ENCODE measurements around the gene RNF43.

RNF43 gene

DNA sequence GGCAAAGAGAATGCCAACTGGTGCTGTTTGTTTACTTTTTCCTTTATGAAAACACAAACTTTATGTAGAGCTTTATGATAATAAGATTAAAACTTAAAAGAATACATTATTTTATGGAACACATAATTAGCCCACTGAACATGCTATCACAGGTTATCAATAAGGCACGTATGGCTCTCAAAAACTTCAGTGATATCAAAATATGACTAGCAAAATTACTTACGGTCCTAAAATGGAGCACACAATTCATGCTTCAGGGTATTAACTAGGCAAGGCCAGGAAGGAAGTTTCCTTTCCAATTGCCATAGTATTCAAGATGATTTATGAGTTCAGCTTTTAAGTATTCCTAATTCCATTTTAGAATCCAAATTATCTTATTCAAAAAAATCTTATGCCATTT lies 3.6 kb downstream of the RNF43 start:
- no peaks in the 10 kb centered on the region for H3K36me3 ChIP-seq (ENCODE audit: control insufficient read depth, low read length)
- no peak overlapping the region for H3K4me3 ChIP-seq (ENCODE audit: low read length)
- no peak overlapping the region for H3K4me2 ChIP-seq (ENCODE audit: low read length)
- H3K9me3 ChIP-seq (ENCODE audit: control insufficient read depth, insufficient read depth, low read length) = no peaks in the 10 kb centered on the region
- H3F3A ChIP-seq (ENCODE audit: control insufficient read depth, insufficient read depth) = 0 out of 2 replicates have a peak, but pooled peaks cover 5% of the 10 kb centered on the region
- H3K27ac ChIP-seq (ENCODE audit: low read depth, low read length) = no peak overlapping the region
- H4K20me1 ChIP-seq (ENCODE audit: control insufficient read depth, insufficient read depth, low read depth, low read length) = no peaks in the 10 kb centered on the region
- peaks cover 31% of the 10 kb centered on the region for H3K4me1 ChIP-seq (ENCODE audit: control insufficient read depth, low read length)
- H3K27me3 ChIP-seq (ENCODE audit: control insufficient read depth, low read length) = peaks cover 11% of the 10 kb centered on the region
- no peaks in the 10 kb centered on the region for H3K79me2 ChIP-seq (ENCODE audit: control insufficient read depth, low read length)
- no peak for TF ChIP-seq EZH2phosphoT487 (IDR thresholded peaks at IDR 0.05; ENCODE audit: borderline replicate concordance, low read length)
- TF ChIP-seq, protein P1, sequence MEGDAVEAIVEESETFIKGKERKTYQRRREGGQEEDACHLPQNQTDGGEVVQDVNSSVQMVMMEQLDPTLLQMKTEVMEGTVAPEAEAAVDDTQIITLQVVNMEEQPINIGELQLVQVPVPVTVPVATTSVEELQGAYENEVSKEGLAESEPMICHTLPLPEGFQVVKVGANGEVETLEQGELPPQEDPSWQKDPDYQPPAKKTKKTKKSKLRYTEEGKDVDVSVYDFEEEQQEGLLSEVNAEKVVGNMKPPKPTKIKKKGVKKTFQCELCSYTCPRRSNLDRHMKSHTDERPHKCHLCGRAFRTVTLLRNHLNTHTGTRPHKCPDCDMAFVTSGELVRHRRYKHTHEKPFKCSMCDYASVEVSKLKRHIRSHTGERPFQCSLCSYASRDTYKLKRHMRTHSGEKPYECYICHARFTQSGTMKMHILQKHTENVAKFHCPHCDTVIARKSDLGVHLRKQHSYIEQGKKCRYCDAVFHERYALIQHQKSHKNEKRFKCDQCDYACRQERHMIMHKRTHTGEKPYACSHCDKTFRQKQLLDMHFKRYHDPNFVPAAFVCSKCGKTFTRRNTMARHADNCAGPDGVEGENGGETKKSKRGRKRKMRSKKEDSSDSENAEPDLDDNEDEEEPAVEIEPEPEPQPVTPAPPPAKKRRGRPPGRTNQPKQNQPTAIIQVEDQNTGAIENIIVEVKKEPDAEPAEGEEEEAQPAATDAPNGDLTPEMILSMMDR (IDR thresholded peaks at IDR 0.05; ENCODE audit: low read depth, low read length, poor library complexity, severe bottlenecking) = no peak
- no peaks in the 10 kb centered on the region for H3K9me2 ChIP-seq (replicated peaks; ENCODE audit: control insufficient read depth, low read length)

DNA sequence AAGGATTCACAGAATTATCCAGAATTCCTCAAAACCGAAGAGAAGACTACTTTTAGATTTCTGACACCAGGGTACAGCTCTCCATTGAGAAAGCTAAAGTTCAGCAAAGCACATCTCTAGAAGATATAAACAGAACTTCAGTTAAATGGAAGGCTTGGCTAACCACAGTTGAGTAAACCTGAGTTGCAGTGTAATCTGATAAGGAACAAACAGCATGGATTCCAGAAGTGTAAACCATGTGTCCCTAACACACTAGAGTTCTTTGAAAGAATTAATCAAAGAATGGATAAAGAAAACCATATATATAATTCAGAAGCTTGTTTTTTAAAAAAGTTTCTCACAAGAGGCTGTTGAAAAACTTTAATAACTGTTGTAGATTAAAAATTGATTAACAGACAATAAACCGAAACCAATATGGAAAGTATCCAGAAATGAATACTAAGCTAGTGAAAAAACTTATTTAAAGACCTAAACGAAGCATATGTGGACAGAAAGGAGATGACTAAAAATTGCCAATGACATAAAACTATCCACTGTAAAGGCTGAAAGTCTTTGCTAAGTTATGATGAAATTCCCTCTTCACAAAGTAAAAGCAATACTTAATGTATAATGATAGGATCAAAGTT lies 4.3 kb downstream of the RNF43 start:
- no peaks in the 10 kb centered on the region for H3K9me2 ChIP-seq (replicated peaks; ENCODE audit: control insufficient read depth, low read length)
- peaks cover 25% of the 10 kb centered on the region for H3K4me1 ChIP-seq (ENCODE audit: control insufficient read depth, low read length)
- H3K27ac ChIP-seq (ENCODE audit: low read depth, low read length) = no peak overlapping the region
- H4K20me1 ChIP-seq (ENCODE audit: control insufficient read depth, insufficient read depth, low read depth, low read length) = no peaks in the 10 kb centered on the region
- H3K36me3 ChIP-seq (ENCODE audit: control insufficient read depth, low read length) = no peaks in the 10 kb centered on the region
- TF ChIP-seq EZH2phosphoT487 (IDR thresholded peaks at IDR 0.05; ENCODE audit: borderline replicate concordance, low read length) = no peak
- TF ChIP-seq, protein P1 (IDR thresholded peaks at IDR 0.05; ENCODE audit: low read depth, low read length, poor library complexity, severe bottlenecking) = no peak
- no peaks in the 10 kb centered on the region for H3K9me3 ChIP-seq (ENCODE audit: control insufficient read depth, insufficient read depth, low read length)
- no peak overlapping the region for H3K4me2 ChIP-seq (ENCODE audit: low read length)
- no peak overlapping the region for H3K4me3 ChIP-seq (ENCODE audit: low read length)
- peaks cover 11% of the 10 kb centered on the region for H3K27me3 ChIP-seq (ENCODE audit: control insufficient read depth, low read length)
- no peaks in the 10 kb centered on the region for H3K79me2 ChIP-seq (ENCODE audit: control insufficient read depth, low read length)
- H3F3A ChIP-seq (ENCODE audit: control insufficient read depth, insufficient read depth) = 0 out of 2 replicates have a peak, but pooled peaks cover 5% of the 10 kb centered on the region

DNA sequence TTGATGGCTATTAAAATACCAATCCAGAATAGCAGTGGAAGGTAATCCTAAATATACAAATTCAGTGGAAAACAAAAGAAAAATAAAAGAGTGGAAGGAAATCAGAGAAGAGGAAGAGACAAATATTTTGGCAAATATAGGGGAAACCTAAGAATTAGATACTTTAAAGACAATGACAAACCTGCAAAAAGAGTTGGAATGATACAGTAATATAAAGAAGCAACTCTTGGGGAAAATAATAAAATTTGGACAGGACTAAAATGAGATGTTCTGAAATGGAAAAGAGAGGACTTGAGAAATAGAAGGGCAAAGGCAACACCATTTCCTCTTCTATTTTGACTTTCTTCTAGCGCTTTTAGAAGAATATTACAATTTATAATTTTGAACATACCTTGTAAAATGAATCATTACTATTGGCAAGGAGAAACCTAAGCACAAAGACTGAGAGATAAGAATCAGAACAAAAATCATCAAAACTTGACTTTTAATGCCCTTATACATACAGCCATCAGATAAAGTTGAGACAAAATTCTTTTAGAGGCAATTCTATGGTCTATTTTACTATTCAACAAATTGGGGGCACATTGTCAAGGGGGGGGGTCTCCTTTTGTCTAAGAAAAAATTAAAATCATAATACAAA lies 5.2 kb downstream of the RNF43 start:
- H3K4me1 ChIP-seq (ENCODE audit: control insufficient read depth, low read length) = peaks cover 16% of the 10 kb centered on the region
- H4K20me1 ChIP-seq (ENCODE audit: control insufficient read depth, insufficient read depth, low read depth, low read length) = no peaks in the 10 kb centered on the region
- H3K27ac ChIP-seq (ENCODE audit: low read depth, low read length) = no peak overlapping the region
- H3F3A ChIP-seq (ENCODE audit: control insufficient read depth, insufficient read depth) = 0 out of 2 replicates have a peak, but pooled peaks cover 4% of the 10 kb centered on the region
- no peaks in the 10 kb centered on the region for H3K79me2 ChIP-seq (ENCODE audit: control insufficient read depth, low read length)
- TF ChIP-seq EZH2phosphoT487 (IDR thresholded peaks at IDR 0.05; ENCODE audit: borderline replicate concordance, low read length) = no peak
- TF ChIP-seq, protein P1 (IDR thresholded peaks at IDR 0.05; ENCODE audit: low read depth, low read length, poor library complexity, severe bottlenecking) = no peak
- no peaks in the 10 kb centered on the region for H3K9me3 ChIP-seq (ENCODE audit: control insufficient read depth, insufficient read depth, low read length)
- no peaks in the 10 kb centered on the region for H3K9me2 ChIP-seq (replicated peaks; ENCODE audit: control insufficient read depth, low read length)
- peaks cover 11% of the 10 kb centered on the region for H3K27me3 ChIP-seq (ENCODE audit: control insufficient read depth, low read length)
- H3K36me3 ChIP-seq (ENCODE audit: control insufficient read depth, low read length) = no peaks in the 10 kb centered on the region
- no peak overlapping the region for H3K4me2 ChIP-seq (ENCODE audit: low read length)
- no peak overlapping the region for H3K4me3 ChIP-seq (ENCODE audit: low read length)

All from DOHH2 (cell line).